T-helper 2 cell (primary cell): ENCODE results near the gene BROX.
"Not testable (repeated sequence)": the region's sequence is repeated elsewhere in the genome, so short reads cannot be mapped to it uniquely, and the experiment has no call there.

Source experiments
- DNase-seq, 5 experiments: peaks; one replicate each; pipeline versions ENCODE4 v3.0.0 to v3.0.0-alpha.2; 2012 to 2022

The BROX gene

DNA sequence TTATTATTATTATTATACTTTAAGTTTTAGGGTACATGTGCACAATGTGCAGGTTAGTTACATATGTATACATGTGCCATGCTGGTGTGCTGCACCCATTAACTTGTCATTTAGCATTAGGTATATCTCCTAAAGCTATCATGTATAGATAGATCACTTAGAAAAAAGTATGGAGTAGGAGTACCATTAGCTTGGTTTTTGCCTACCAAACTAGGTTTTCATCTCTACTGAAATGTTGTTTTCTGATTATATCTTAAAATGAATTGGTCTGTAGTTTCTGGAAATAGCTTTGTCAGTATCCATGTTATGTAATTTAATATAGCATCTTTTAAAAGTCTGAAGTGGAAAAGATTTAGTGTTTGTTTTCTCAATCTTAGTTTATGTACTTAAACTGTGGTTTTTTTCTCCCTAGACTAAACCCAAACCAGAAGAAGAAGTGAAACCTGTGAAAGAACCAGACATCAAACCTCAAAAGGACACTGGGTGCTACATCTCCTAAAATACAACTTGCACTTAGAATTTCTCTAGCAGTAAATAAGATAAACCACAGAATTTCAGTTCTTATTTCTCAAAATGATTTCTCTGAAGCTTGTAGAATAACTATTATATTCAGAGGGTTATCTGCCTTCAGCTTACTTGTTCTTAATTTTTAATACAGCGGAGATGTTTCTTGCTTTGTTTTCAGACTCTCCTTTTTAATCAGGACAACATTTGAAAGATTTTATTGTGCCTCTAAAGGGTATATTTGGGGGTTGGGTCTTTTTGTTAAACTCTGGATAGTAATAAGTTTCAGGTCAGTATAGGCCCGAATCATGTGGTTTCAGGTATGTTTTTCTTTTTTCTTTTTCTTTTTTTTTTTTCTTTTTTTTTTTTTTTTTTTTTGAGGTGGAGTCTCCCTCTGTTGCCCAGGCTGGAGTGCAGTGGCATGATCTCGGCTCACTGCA is 20.1 kb downstream of the BROX start:
- DNase-seq: peak in 1 of 5 experiments; percentile 51

DNA sequence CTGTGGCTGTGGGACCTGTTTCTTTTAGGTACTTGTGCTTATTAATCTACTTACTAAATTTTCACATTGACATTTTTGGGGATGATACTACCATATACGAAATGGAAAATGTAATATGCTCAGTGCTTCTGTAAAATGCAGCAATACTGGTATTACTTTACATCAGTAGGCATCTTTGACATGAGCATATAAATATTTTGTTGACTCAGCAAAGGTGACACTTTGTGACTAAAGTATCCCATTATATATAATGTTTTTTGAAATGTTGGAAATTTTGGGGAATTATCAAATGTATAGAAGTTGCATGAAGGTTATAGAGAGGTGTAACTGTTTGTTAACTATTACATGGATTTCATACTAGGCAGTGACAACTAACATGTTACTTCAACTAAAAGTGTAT is 22.4 kb downstream of the BROX start:
- no peak for DNase-seq

DNA sequence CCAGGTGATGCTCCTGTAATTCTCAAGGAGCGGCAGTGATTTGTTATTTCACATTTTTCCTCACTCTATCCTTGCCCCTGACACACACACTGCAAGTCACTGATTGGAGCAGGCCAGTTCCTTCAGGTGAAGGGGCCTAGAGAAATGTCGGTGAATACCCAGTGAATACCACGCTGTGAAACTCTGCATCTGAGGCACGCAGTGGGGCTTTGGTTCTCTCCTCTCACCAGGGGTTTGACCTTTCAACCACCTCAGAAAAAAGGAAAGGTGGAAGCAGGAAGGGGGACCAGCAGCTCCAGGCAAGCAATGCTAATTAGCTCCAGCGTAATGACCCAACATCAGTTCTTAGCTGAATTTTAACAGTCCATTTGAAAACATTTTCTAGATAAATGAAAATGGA is 24.1 kb downstream of the BROX start:
- no peak for DNase-seq

DNA sequence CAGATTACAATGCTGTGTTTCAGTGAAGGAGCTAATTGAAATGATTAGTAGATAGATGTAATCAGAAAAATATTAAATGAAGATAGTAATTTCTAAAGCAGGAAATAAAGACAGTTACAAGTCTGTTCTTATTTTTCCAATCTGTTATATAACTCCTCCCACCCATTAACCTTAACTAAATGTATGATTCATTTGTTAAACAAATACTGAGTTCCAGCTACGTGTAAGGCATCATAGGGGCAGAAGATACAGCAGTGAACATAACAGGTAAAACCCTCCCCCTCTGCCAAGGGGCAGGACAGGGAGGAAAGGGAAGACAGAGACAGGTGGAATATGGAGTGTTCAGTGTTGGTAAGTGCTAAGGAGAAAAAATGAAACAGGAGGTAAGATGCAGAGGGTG is 24.6 kb downstream of the BROX start, which contains the start of gene FAM177B:
FAM177B (plus strand) TSS at position 231 of the 400 bp plus-strand sequence. CDS start 9,344 bp downstream, outside the sequence.
- no peak for DNase-seq

DNA sequence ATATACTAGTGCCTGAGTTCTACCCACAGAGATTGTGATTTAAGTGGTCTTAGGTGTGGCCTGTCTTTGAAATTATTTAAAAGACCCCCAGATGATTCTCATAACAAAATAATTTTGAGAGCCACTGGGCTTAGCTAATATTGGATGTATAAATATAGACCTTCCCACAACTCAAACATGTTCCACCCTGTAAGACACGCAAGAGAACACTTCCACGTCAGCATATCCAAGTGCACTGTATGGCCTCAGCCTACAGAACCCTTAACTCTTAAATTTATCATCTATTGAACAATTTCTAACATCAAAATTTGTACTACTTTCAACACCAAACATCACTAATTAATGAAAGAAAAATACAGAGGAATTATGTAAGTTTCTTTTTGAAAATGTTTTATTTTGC is 27.1 kb downstream of the BROX start:
- no peak for DNase-seq

DNA sequence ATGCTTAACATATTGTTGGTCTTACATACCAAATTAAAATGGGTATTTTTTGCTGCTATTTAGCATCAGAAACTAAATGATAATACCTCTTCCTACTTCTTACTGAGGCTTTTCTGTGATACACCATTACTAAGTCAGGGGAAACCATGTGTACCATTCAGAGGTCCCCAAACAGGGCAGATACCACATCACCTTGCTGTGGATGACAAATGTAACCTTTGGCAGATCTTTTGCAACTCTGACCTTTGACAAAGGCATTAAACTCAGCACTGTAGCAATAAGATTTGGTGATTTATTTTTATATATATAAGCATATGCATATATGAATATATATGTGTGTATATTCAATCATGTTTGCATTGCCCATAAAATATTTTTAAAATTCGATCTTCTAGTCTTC is 27.6 kb downstream of the BROX start:
- no peak for DNase-seq

DNA sequence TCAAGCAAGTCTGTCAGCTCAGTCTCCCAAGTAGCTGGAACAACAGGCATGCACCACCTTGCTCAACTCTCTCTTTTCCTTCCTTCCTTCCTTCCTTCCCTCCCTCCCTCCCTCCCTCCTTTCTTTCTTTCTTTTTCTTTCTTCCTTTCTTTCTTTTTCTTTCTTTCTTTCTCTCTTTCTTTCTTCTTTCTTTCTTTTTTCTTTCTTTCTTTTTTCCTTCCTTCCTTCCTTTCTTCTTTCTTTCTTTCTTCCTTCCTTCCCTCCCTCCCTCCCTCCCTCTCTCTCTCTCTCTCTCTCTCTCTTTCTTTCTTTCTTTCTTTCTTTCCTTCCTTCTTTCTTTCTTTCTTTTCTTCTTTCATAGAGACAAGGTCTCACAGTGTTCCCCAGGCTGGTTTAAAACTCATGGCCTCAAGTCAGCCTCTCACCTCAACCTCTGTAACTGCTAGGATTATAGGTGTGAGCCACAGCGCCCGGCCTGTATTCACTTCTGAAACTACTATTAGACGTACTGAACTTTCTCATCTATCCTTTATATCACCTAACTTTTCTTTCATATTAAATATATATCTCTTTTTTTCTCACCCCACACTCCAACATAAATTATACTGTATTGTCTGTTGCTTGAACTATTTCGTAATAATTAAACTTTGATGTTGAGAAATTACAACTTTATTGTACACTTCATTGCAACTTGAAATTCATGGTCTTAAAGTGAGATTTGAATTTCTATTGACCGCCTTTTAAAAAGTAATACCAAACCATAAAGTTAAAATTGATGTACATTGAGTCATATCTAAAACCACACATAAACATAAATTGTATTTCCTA is 29.5 kb downstream of the BROX start:
- not testable (repeated sequence) for DNase-seq

DNA sequence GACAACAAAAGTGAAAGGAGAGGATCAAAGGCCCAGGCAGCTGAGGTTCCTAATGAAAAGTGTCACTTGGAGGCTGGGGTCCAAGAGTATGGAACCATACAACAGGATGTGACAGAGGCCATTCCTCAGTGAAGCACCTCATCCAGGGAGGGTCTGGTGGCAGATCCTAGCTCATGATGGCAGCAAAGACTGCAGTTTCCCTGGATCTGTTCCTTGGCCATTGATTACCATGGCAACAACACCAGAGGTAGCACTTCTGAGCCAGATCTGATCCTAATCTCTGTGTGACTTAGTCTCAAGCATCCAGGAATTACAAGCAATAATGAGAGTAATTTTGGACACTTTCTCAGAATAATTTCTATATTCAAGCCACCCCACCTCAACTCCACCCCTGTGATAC is 37.6 kb downstream of the BROX start:
- DNase-seq: peak in 1 of 5 experiments; percentile 5

DNA sequence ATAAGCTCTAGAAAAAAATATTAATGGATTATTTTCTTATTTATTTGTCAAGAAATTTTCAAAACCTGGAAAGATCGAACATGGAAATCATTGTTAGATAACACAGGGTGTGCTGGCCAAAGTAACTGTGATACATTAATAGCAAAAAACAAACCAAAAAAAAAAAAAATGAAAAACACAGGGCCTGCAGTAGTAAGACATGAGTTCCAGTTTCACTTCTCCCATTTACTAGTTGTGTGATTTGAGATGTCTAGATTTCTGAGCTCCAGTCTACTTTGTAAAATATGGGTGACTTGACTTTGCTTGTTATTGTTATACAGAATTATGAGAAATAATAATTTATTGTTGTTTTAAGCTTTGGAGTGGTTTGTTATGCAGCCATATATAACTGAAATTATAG is 38.3 kb downstream of the BROX start:
- no peak for DNase-seq

DNA sequence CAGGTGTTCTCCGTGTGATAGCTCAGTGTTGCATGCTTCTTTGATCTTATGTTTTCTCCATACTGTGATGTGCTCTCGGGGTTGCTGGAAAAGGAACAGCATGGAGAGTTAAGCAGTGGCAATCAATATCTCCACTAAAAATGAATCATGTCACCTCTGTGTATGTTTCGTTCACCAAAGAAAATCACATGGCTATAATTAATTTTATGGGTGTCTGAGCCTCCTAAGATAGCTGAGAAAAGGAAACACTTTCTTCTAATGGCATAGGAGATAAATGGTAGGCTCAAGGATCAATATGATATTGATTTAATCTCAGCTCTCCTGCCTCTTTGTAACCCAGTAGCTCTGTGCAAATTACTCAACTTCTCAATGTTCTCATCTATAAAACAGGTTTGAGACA is 38.9 kb downstream of the BROX start:
- no peak for DNase-seq

DNA sequence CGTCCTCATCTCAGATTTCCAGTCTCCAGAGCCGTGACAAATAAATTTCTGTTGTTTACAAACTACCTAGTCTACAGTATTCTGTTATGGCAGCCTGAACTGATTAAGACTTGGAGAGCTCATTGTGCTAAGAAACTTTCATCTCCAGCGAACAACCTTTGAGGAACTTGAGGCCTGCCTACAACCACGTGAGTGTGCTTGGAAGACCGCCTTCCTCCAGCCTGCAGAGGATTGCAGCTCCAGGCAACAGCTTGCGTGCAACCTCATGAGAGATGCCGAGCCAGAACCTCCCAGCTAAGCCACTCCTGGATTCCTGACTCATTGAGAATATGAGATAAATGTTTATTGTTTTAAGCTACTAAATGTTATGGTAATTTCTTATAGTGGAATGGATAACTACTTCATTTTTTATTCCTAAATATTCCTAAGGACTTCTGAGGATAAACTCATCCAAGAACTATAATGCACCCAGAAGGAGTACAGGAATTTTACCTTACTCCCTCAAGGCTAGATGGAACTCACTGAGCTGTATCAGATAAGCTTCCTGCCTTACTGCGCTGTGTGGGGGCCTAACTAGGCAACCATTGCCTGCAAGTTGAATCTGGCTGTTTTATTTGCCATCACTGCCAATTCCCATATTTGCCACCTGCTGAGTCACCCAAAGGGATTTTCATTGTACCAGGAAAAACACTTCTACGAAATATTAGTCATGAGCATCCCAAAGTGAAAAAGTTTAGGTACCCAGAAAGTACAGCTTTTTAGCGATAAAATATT is 42.2 kb downstream of the BROX start:
- no peak for DNase-seq

DNA sequence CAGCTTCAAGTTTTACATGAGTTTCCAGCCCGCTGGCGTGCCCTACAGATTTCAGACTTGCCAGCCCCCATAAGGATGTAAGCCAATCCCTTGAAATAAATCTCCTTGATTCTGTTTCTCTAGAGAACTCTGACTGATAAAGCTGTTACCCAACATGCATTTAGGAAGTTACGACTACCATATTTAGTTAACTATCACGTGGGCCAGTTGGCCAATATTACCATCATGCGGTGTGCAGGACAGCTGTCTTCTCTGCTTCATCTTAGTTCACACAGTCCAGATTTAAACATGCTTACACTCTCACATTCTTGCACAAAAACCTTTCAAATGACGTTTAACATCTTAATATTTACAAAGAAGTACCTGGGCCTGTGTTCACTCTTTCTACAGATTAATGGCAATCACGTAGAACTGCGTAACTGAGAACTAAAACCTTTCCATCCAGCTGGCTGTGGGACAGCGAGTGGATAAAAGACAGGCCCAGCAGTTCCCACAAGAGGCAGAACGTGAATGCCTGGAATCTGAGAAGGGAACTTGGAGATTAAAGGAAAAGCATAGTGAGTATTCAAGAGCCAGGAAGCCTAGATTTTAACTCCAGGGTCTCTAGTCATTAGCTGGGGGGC is 45.4 kb downstream of the BROX start:
- DNase-seq: no peak

DNA sequence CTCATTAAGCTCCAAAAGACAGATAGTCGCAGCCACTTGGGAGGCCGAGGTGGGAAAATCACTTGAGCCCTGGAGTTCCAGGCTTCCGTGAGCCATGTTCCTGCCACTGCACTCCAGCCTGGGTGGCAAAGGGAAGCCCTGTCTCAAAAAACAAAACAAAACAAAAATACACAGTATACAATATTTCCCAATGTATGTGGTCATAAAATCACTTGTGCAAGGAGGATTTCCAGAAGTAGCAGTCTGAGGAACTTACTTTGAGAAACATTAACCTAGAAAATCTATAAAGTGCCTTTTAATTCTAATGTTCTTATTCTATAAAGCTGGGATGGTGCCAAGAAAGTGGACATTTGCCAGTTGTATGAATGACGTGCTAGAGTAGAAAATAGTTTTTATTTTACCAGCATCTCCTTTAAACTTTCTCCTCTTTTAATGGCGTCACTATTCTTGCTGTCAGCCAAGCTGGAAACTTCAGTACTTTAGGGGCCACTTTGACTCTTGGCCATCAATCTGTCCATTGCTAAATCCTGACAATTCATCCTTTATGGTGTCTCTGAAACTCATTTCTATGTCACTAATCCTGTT is 47.2 kb downstream of the BROX start:
- DNase-seq: no peak

DNA sequence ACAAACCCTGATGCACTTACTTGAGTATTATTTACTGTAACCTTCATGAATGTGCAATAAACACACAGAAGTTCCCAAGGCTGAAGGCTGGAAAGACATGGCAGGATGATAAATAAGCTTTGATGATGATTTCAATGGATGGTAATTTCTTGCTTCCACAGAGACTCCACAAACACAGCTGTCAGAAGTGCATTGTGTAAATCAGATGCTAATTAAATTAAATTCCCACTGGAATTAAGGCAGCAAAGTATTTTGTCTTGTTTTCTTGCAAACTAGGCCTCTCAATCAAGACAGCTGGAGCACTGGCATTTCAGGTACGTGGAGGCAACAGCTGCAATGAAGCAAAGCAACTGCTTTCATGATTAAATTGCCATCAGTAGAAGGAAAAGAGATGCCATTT is 48.7 kb downstream of the BROX start:
- no peak for DNase-seq

DNA sequence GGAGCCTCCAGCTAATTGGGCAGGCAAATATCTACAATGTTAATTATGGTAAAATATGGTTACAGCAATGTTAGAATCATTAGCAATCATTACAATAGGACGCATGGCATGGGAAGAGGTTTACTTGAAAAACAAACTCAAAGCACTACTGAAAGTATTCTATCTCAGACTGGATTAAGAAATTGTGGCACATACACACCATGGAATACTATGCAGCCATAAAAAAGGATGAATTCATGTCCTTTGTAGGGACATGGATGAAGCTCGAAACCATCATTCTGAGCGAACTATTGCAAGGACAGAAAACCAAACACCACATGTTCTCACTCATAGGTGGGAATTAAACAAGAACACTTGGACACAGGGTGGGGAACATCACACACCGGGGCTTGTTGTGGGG is 49.8 kb downstream of the BROX start:
- DNase-seq: not testable (repeated sequence)

DNA sequence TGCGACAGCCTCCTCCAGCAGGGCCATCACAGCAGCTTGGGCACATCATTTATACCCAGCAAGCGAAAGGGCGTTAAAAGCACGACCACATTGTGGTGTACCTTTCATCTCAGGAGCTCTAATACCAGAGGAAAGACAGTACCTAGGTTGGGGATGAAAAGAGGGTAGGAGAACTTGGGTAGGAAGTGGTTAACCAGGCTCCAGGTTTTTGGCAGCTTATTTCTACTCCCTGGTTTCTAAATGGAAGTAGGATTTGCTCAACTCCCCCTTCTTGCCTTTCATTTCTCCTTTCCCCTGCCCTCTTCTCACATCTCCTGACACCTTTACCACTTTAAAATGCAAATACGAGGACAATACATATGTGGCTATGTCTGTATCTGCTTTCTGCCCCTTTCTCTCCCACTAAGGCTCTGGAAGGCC is 54.8 kb downstream of the BROX start:
- DNase-seq: no peak

DNA sequence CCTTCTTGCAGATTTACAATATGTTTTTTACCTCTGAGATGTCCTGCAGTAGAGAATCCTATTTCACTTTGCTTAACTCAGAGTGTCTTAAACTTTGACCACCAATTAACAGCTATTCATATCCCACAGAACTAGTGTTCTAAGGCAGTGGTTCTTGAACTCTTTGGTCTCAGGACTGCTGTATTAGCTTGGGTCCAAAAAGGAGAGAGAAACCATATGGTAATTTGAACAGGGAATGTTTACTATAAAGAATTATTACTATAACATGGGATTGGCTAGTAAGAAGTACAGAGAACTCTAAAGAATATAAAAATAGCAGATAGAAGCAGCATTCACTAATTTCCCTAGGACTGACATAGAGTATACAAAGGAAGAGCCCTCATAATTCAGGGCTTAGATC is 56.2 kb downstream of the BROX start:
- DNase-seq: no peak

DNA sequence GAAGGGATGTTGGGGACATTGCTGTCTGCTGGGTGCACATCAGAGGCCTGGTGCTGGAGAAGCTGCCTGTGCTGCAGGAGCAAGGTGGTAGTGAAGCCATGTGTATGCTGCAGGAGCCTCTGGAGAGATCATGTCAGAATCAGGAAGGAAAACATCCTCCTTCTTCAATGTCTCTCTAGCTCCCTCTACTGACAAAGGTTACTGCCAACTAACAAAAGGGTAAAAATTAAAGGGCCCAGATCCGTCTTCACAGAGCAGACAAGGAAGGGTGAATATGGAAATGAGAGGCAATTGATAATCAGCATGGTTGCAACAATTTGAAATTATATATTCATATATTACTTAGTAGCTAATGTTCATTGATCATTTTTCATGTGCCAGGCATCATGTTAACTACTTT is 56.8 kb downstream of the BROX start:
- DNase-seq: peak in 1 of 5 experiments; percentile 5

DNA sequence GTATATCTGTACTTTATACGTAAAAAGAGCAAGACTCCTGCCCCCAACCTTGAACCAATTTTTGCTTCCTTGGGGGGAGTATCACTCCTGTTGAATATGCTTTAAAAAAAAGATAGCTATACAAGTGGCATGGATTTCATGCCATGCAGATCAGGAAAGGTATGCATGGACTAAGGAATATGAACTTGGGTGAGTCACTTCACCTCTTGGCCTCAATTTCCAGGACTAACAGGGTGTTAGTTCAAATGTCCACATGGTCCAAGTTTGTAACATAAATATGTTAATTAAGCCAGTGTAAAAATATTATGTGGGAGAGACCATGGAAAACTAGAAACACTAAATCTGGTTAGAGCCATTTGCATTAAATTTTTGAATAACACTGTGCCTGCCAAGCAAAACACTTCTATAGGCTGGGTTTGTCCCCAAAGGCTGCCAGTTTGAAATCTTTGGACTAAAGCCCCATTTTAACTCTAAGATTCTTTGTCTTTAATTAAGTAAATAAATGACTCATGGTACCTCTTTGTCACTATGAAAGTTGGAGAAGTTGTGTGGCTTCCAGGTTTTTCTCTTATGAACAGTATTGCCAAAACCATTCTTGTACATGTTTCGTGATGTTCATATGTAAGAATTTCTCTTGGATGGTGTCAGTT is 57.7 kb downstream of the BROX start:
- no peak for DNase-seq

DNA sequence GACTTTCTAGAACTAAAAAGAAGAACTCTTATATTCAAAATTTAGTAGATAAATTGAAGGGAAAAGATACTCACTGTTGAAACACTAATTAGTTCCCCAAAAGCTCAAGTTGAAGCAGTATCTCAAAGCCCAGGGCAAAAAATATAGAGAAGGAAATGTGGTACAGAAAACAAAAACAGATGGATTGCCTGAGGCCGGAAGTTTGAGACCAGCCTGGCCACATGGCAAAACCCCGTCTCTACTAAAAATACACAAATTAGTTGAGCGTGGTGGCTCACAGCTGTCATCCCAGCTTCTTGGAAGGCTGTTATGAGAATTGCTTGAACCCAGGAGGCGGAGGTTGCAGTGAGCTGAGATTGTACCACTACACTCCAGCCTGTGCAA is 60.6 kb downstream of the BROX start:
- DNase-seq: peak in 1 of 5 experiments; percentile 68

DNA sequence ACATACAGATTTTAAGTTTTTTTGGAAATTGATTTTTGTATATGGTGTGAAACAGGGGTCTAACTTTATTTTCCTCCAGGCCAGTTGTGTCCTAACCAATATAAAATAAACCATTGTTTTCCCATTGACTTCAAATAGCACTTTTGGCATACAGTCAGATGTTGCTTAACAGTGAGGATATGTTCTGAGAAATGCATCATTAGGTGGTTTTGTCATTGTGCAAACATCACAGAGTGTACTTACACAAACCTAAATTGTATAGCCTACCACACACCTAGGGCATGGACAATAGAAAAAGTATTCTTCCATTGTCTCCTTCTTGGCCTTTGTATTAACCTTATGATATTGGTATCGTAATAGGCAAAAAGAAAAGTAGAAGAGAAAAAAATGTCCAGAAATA is 65.1 kb downstream of the BROX start:
- no peak for DNase-seq
